ENCODE data around the gene TXNRD1. TPM values are rescaled to one million over a fixed set of nuclear protein-coding genes. Genes with fewer than 3 reads are reported as not detected.

Gene TXNRD1
- total and polyA plus RNA-seq, 4 donors = 97.7 to 140 (median 117) TPM

GRCh38 chr12:104357421-104357952, 141.9 kb downstream of the TXNRD1 start:
- no peaks in the 10 kb centered on the region for H3K9me3 ChIP-seq (ENCODE audit: control insufficient read depth, low read length)

GRCh38 chr12:104358353-104359003, 142.9 kb downstream of the TXNRD1 start:
- intact Hi-C loops (cut with DNase I) = loop anchor here (5.0 kb wide), 2 partner anchors 141 to 156 kb away; partner anchors contain the start of gene TXNRD1 (in 1 of the 2)
- no peaks in the 10 kb centered on the region for H3K27me3 ChIP-seq (ENCODE audit: control insufficient read depth in 1 of 2, insufficient read depth in 2 of 2, low read length in 1 of 2)
- no peaks in the 10 kb centered on the region for H3K9me3 ChIP-seq (ENCODE audit: control insufficient read depth, low read length)
- H3K4me3 ChIP-seq (ENCODE audit: low read length in 2 of 2) = no peak overlapping the region
- WGBS, 2 donors = 87 to 89% methylated on average over 5 of the region's 5 CpGs
- ATAC-seq (ENCODE audit: low FRiP score) = peak; percentile 88
- peaks cover 0 to 3% of the 10 kb centered on the region in 2 donors for H3K4me1 ChIP-seq (ENCODE audit: control insufficient read depth in 1 of 2, insufficient read depth in 2 of 2, low read length in 2 of 2)
- DNase-seq = peak in 1 of 2 donors; percentile 81
- H3K36me3 ChIP-seq (ENCODE audit: control insufficient read depth in 1 of 2, insufficient read depth in 2 of 2, low read length in 1 of 2) = peaks cover 0 to 4% of the 10 kb centered on the region in 2 donors
- H3K27ac ChIP-seq (ENCODE audit: low read depth in 1 of 2, low read length in 2 of 2) = no peak overlapping the region

More at GRCh38 chr12:104357421-104357952, 141.9 kb downstream of the TXNRD1 start:
- intact Hi-C loops (cut with DNase I) = loop anchor here (5.0 kb wide), 2 partner anchors 140 to 155 kb away; partner anchors contain the start of gene TXNRD1 (in 1 of the 2)
- ATAC-seq (ENCODE audit: low FRiP score) (no peak), DNase-seq (no peak)
- Histone ChIP-seq H3K27me3 (ENCODE audit: control insufficient read depth in 1 of 2, insufficient read depth in 2 of 2, low read length in 1 of 2) (no peaks in the 10 kb centered on the region), H3K4me3 (ENCODE audit: low read length in 2 of 2) (no peak overlapping the region), H3K4me1 (ENCODE audit: control insufficient read depth in 1 of 2, insufficient read depth in 2 of 2, low read length in 2 of 2) (no peaks in the 10 kb centered on the region), H3K27ac (ENCODE audit: low read depth in 1 of 2, low read length in 2 of 2) (no peak overlapping the region), H3K36me3 (ENCODE audit: control insufficient read depth in 1 of 2, insufficient read depth in 2 of 2, low read length in 1 of 2) (peaks cover 0 to 4% of the 10 kb centered on the region in 2 donors)
- WGBS, 2 donors = 97 to 100% methylated on average over 1 of the region's 1 CpG

DNA sequence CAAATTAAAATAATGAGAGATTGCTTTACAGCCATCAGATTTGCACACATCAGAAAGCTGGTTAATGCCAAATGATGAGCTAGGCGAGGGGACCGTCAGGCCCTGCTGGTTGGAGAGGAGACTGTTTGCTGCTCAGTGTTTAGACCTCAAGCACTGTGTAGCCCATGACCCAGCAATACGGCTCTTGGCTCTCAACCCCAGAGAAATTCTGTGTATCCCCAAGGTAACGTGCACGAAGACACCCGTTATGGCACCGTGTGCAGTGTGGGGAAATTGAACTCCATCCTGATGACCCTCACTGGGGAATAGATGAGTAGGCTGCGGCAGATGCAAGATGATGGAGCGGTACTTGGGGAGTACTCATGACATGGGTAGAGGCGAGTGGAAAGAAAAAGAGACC, 143.6 kb downstream of the TXNRD1 start:
- WGBS, 2 donors = 95% methylated on average over 10 of the region's 10 CpGs
- intact Hi-C loops (cut with DNase I) = loop anchor here (5.0 kb wide), 2 partner anchors 142 to 157 kb away; partner anchors contain the start of gene TXNRD1 (in 1 of the 2)
- Histone ChIP-seq H3K27me3 (ENCODE audit: control insufficient read depth in 1 of 2, insufficient read depth in 2 of 2, low read length in 1 of 2) (no peaks in the 10 kb centered on the region), H3K27ac (ENCODE audit: low read depth in 1 of 2, low read length in 2 of 2) (no peak overlapping the region), H3K36me3 (ENCODE audit: control insufficient read depth in 1 of 2, insufficient read depth in 2 of 2, low read length in 1 of 2) (peaks cover 0 to 2% of the 10 kb centered on the region in 2 donors), H3K4me1 (ENCODE audit: control insufficient read depth in 1 of 2, insufficient read depth in 2 of 2, low read length in 2 of 2) (peaks cover 0 to 3% of the 10 kb centered on the region in 2 donors), H3K4me3 (ENCODE audit: low read length in 2 of 2) (no peak overlapping the region), H3K9me3 (ENCODE audit: control insufficient read depth, low read length) (no peaks in the 10 kb centered on the region)
- ATAC-seq (ENCODE audit: low FRiP score) = no peak
- no peak for DNase-seq

- WGBS, 2 donors = 99 to 100% methylated on average over 3 of the region's 3 CpGs
- Histone ChIP-seq H3K4me3 (ENCODE audit: low read length in 2 of 2) (no peak overlapping the region), H3K9me3 (ENCODE audit: control insufficient read depth, low read length) (no peaks in the 10 kb centered on the region), H3K27me3 (ENCODE audit: control insufficient read depth in 1 of 2, insufficient read depth in 2 of 2, low read length in 1 of 2) (no peaks in the 10 kb centered on the region), H3K36me3 (ENCODE audit: control insufficient read depth in 1 of 2, insufficient read depth in 2 of 2, low read length in 1 of 2) (no peaks in the 10 kb centered on the region), H3K27ac (ENCODE audit: low read depth in 1 of 2, low read length in 2 of 2) (no peak overlapping the region), H3K4me1 (ENCODE audit: control insufficient read depth in 1 of 2, insufficient read depth in 2 of 2, low read length in 2 of 2) (peaks cover 0 to 3% of the 10 kb centered on the region in 2 donors)
- ATAC-seq (ENCODE audit: low FRiP score) (no peak), DNase-seq (no peak)
- intact Hi-C loops (cut with DNase I) = no loop called here
Observed at GRCh38 chr12:104360157-104360556, 144.6 kb downstream of the TXNRD1 start.

DNA sequence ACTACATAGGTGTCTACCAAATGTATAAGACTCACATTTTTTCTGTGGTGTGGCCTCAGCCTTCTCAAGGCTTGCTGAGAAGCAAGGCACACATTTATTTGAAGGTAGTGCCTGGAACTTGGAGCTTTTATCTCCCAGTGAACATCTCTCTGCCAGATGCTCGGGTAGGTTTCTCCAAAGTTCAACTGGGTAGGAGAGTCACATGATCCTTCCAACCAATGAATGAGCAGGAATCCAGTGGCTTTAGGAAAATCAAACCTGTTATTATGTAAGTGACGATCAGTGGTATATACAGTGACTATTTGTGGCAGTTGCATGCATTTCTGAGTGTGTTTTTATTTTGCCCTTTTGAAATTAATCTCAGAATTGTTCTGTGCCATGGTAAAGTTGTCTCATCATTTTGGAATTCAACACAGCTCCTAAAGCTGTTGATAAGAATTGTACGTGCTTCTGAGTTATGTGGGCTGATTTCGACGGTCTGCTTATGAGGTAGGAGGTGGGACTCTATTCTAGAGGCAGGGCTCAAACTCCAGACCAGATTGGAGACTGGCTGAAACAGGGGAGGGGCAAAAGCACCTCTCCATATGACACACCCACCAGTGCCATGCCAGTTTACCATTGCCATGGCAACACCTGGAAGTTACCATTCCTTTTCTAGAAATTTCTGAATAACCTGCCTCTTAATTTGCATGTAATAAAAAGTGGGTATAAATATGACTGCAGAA, 145.6 kb downstream of the TXNRD1 start:
- intact Hi-C loops (cut with DNase I) = no loop called here
- no peak for ATAC-seq (ENCODE audit: low FRiP score)
- no peaks in the 10 kb centered on the region for H3K27me3 ChIP-seq (ENCODE audit: control insufficient read depth in 1 of 2, insufficient read depth in 2 of 2, low read length in 1 of 2)
- H3K4me1 ChIP-seq (ENCODE audit: control insufficient read depth in 1 of 2, insufficient read depth in 2 of 2, low read length in 2 of 2) = peaks cover 0 to 3% of the 10 kb centered on the region in 2 donors
- no peak for DNase-seq
- H3K27ac ChIP-seq (ENCODE audit: low read depth in 1 of 2, low read length in 2 of 2) = peak overlapping the region in 1 of 2 donors; percentile 60
- H3K36me3 ChIP-seq (ENCODE audit: control insufficient read depth in 1 of 2, insufficient read depth in 2 of 2, low read length in 1 of 2) = no peaks in the 10 kb centered on the region
- H3K4me3 ChIP-seq (ENCODE audit: low read length in 2 of 2) = no peak overlapping the region
- WGBS, 2 donors = 11 to 13% methylated on average over 5 of the region's 5 CpGs
- no peaks in the 10 kb centered on the region for H3K9me3 ChIP-seq (ENCODE audit: control insufficient read depth, low read length)

DNA sequence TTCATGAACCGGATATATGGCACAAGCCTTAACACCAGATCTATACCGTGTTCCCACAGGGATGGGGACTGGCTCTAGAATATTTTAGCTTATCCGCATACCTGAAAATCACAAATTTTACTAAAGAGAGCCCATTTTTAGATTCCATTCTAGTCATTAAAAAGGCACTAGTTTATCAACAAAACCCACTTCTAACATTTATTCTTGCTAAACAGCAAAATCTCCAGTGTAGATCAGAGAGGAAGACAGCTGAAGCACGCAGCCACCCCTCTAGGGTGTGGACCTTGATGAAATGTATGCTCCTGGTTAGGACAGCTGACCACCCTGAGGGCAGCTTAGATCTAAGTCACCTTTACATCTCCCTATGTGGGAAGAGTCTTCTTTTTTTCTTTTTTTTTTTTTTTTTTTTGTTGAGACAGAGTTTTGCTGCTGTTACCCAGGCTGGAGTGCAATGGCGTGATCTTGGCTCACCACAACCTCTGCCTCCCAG, 150.4 kb downstream of the TXNRD1 start:
- ATAC-seq (ENCODE audit: low FRiP score) (no peak), DNase-seq (no peak)
- intact Hi-C loops (cut with DNase I) = no loop called here
- 96 to 97% methylated on average over 5 of the region's 5 CpGs for WGBS, 2 donors
- Histone ChIP-seq H3K4me1 (ENCODE audit: control insufficient read depth in 1 of 2, insufficient read depth in 2 of 2, low read length in 2 of 2) (peaks cover 0 to 3% of the 10 kb centered on the region in 2 donors), H3K27me3 (ENCODE audit: control insufficient read depth in 1 of 2, insufficient read depth in 2 of 2, low read length in 1 of 2) (no peaks in the 10 kb centered on the region), H3K9me3 (ENCODE audit: control insufficient read depth, low read length) (peaks cover 2% of the 10 kb centered on the region), H3K27ac (ENCODE audit: low read depth in 1 of 2, low read length in 2 of 2) (no peak overlapping the region), H3K4me3 (ENCODE audit: low read length in 2 of 2) (no peak overlapping the region), H3K36me3 (ENCODE audit: control insufficient read depth in 1 of 2, insufficient read depth in 2 of 2, low read length in 1 of 2) (no peaks in the 10 kb centered on the region)

DNA sequence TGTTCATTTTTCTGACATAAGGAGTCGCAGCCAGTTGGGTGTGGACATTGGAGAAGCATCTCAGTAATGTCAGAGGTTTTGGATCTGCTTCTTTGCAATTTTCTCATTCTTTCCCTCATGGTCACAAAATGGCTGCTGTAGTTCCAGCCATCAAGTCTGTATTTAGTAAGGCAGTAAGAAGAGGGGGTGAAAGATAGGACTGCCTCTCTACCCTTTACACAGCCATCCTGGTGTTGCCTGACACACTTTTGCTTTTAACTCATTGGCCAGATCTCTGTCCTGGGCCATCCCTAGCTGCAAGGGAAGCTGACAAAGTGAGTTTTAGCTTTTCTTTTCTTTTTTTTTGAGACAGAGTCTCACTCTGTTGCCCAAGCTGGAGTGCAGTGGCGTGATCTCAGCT, 154.1 kb downstream of the TXNRD1 start:
- H3K9me3 ChIP-seq (ENCODE audit: control insufficient read depth, low read length) = peaks cover 2% of the 10 kb centered on the region
- H3K4me1 ChIP-seq (ENCODE audit: control insufficient read depth in 1 of 2, insufficient read depth in 2 of 2, low read length in 2 of 2) = peaks cover 0 to 3% of the 10 kb centered on the region in 2 donors
- intact Hi-C loops (cut with DNase I) = no loop called here
- no peaks in the 10 kb centered on the region for H3K27me3 ChIP-seq (ENCODE audit: control insufficient read depth in 1 of 2, insufficient read depth in 2 of 2, low read length in 1 of 2)
- H3K36me3 ChIP-seq (ENCODE audit: control insufficient read depth in 1 of 2, insufficient read depth in 2 of 2, low read length in 1 of 2) = no peaks in the 10 kb centered on the region
- 96 to 99% methylated on average over 2 of the region's 2 CpGs for WGBS, 2 donors
- H3K4me3 ChIP-seq (ENCODE audit: low read length in 2 of 2) = no peak overlapping the region
- DNase-seq (no peak), ATAC-seq (ENCODE audit: low FRiP score) (no peak)
- no peak overlapping the region for H3K27ac ChIP-seq (ENCODE audit: low read depth in 1 of 2, low read length in 2 of 2)

DNA sequence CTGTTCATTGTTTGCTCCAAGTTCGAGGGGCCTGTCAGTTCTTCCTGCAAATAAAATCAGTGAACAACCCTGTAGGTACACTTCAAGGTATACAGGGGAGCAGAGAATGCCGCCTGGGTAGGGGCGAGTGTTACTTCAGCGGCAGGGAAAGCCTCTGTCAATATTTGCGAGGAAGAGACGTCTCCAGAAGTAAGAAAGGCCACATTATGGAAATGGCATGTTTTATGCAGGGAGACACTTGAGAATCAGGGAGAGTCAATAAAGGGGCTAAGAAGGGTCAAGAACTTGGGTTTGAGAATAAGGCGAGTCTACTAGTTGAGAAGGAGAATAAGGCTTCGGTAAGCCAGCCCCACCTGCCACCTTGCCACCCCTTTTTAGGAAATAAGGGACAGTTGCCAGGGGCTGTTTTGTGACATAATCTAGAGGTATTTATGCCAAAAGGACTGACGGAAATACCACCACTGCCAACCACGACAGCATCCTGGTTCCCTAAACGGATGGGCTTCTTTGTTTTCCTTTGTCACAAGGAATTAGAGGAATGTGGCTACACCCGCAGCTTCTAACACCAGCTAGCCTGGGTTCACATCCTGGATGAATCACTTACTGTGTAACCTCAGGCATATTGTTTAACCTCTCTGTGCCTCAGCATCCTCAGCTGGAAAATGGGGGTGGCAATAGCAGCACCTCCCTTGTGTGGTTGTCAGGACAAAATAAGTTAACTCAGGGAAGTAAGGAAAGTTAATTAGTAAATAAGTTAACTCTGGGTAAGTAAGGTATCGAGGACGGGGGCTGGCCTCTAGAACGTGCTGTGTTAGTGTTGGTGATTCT, 155.7 kb downstream of the TXNRD1 start:
- no peaks in the 10 kb centered on the region for H3K27me3 ChIP-seq (ENCODE audit: control insufficient read depth in 1 of 2, insufficient read depth in 2 of 2, low read length in 1 of 2)
- H3K4me3 ChIP-seq (ENCODE audit: low read length in 2 of 2) = no peak overlapping the region
- H3K4me1 ChIP-seq (ENCODE audit: control insufficient read depth in 1 of 2, insufficient read depth in 2 of 2, low read length in 2 of 2) = peaks cover 0 to 3% of the 10 kb centered on the region in 2 donors
- H3K27ac ChIP-seq (ENCODE audit: low read depth in 1 of 2, low read length in 2 of 2) = no peak overlapping the region
- WGBS, 2 donors = 46 to 47% methylated on average over 15 of the region's 15 CpGs
- H3K36me3 ChIP-seq (ENCODE audit: control insufficient read depth in 1 of 2, insufficient read depth in 2 of 2, low read length in 1 of 2) = no peaks in the 10 kb centered on the region
- H3K9me3 ChIP-seq (ENCODE audit: control insufficient read depth, low read length) = peaks cover 2% of the 10 kb centered on the region
- no peak for ATAC-seq (ENCODE audit: low FRiP score)
- no peak for DNase-seq
- intact Hi-C loops (cut with DNase I) = no loop called here

Measured in aorta (tissue), 5 donors.